Ecto neural progenitor cell (in vitro differentiated cells): Measurements from ENCODE around the gene TCF12.
"Not testable (repeated sequence)": the region's sequence is repeated elsewhere in the genome, so short reads cannot be mapped to it uniquely, and the experiment has no call there.

ENCODE experiments used
- DNase-seq: peaks from one replicate; pipeline ENCODE4 v3.0.0-alpha.2; 2018; ENCODE audit warnings: low spot score

TCF12 gene

GRCh38 chr15:56978898-56979662 lies 60.6 kb downstream of the TCF12 start:
- DNase-seq, result no peak

DNA sequence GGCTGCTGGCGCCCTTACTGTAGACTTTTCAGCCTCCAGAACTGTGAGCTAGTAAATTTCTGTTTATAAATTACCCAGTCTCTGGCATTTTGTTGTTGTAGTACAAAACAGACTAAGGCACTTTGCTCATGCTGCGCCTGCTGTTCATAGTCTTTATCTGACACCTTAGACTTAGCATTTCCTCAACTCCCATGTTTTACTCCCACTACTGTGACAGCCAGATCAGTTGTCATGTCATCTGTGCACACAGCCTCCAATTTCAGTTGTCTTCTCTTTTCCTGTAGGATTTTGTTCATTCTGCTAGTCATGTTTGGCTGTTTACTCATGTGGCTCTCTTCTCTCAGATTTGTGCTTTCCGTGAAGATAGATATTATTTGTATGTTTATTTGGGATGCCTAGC lies 62.0 kb downstream of the TCF12 start:
- DNase-seq, result no peak

GRCh38 chr15:56981160-56981559 lies 62.7 kb downstream of the TCF12 start:
- DNase-seq, result no peak

GRCh38 chr15:56982987-56983386 lies 64.5 kb downstream of the TCF12 start:
- no peak for DNase-seq

DNA sequence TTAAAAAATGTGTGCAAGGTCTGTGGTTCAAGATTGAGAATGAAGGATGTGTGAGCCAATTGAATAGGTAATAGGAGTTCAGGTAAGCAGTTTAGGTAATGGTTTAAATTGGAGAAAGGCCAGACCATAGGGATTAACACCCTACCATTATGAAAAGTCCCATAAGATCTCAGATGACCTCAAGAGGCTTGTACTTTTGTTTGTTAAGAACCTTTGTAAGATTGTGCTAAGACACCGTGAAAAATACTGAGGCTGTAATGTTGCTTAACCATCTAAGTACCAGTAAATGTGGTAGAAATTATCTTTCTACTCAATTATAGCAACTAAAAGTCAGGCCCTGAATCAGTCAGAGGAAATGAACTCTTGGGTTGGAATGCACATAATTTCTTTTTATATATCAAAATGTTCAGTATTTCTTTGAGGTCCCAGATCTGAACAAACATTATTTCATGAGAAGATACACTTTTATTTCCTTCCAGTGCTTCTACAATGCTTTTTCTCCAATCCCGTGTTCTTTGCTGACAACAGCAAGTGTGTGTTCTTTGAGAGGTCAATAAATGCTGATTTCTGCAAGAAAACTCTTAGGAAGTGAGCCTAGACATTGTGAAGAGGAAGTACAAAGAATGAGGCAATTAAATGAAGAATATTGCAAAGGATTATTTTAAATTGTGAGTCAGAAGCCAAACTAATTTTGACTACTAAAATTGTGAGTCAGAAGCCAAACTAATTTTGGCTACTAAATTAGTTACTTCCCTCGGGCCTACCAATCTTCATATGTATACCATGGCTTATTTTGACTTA lies 66.4 kb downstream of the TCF12 start:
- no peak for DNase-seq

GRCh38 chr15:56985856-56986255 lies 67.4 kb downstream of the TCF12 start:
- DNase-seq, result no peak

DNA sequence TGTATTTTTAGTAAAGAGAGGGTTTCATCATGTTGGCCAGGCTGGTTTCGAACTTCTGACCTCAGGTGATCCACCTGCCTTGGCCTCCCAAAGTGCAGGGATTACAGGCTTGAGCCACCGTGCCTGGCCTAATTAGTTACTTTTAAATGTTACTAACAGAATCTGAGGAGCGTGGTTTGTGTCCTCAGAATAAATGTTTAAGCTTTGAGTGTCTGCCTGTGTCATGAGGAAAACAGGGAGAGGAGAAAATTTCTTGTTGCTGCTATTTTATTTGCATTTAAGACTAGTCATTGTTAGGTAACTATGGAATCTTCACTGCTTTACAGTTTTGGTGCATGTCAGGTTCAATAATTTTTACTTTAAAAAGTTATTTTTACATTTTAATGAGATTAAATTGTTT lies 68.8 kb downstream of the TCF12 start:
- no peak for DNase-seq

- DNase-seq, result no peak
Measured at GRCh38 chr15:56988219-56988618, 69.8 kb downstream of the TCF12 start.

DNA sequence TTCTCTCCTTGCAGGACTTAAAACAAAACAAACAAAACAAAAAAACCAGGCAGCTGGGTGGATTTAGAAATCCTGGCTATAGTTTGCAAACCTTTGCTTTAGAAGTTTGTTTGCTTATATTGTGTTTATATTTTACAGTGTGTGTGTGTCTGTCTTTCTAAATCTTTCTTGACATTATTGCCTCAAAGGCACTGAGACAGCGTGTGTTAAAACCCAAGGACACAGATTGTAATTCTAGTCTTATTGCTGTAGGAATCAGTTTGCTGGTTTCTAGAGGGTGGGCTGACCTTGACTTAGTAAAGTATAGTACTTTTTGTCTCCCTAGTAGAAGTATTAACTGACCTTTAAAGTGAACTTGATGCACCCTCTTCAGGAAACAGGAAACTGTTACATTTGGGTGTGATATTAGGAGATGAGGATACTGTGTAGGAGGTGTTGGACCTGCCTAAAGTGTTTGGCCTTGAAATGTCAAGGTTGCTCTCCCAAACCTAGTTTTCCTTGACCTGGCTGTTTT lies 71.0 kb downstream of the TCF12 start:
- DNase-seq, result no peak

DNA sequence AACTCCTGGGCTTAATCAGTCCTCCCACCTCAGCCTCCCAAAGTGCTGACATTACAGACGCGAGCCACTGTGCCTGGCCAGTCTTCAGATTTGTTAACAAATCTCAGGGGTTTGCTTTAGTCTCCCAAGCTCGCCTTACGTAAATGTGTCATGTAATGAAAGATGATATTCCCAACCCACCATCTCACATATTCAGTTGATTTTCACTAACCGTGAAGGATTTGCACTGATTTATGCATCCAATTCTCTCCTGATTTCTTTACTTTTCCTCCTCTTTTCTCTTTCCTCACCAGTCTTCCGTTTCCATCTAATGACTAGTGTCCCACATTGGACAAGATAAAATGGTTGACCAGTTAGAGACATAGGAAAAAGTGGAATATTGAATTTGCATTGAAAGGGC lies 72.6 kb downstream of the TCF12 start:
- DNase-seq, result no peak

DNA sequence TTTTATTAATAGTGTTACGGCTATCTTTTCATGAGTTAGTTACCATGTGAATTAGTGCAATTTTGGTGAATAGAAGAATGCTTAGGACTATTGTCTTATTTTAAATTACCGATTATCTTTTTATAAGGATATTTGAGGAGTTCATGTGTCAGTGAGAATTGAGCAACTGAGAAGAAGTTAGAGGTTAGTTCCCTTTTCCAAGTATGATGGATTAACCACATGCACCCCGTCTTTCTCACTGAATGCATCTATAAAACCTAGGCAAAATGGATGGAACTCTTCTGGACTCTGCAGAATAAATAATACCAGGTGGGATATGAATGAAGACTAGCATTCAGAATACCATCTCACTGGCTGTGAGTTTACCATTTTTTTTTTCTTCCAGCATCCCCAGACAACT lies 74.3 kb downstream of the TCF12 start:
- no peak for DNase-seq

GRCh38 chr15:56994280-56994679 lies 75.8 kb downstream of the TCF12 start:
- no peak for DNase-seq

DNA sequence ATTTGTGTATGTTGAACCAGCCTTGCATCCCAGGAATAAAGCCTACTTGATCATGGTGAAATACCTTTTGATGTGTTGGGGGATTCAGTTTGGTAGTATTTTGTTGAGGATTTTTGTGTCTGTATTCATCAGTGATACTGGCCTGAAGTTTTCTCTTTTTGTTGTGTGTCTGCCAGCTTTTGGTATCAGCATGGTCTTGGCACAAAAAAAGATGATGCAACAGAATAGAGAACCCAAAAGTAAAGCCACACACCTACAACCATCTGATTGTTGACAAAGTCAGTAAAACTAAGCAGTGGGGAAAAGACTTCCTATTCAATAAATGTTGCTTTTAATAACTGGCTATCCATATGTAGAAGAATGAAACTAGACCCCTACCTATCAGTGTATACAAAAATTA lies 77.6 kb downstream of the TCF12 start:
- DNase-seq, result no peak

DNA sequence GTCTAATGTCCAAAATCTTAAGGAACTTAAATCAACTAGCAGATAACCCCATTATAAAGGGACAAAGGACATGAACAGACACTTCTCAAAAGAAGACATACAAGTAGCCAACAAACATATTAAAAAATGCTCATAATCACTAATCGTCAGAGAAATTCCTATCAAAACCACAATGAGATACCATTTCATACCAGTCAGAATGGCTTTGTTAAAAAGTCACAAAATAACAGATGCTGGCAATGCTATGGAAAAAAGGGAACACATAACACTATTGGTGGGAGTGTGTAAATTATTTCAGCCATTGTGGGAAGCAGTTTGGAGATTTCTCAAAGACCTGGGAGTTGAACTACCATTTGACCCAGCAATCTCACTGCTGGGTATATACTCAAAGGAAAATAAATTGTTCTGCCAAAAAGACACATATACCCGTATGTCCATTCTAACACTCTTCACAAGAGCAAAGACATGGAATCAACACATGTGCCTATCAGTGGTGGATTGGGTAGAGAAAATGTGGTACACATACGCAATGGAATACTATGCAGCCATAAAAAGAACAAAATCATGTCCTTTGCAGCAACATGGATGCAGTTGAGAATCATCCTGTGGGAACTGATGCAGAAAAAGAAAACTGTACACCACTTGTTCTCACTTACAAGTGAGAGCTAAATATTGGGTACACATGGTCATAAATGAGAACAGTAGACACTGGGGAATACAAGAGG lies 78.5 kb downstream of the TCF12 start:
- DNase-seq, result no peak

DNA sequence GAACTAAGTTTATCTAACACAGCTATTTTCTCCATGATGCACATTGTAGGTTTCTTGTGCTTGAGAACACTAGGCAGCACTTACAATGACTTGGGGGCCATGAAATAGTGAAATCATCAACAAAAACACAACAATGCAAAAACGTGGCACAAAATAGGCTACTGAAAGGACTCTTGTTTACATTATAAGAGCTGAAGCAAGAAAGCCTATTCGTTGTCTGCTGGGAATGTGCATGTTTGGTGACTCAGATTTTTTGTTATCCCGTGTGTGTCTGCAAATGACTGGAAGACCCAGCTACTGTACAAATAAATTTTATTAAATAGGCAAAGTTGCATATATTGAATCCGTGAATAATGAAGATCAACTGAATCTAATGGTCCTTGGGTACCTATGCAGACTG lies 85.0 kb downstream of the TCF12 start:
- DNase-seq, result no peak

DNA sequence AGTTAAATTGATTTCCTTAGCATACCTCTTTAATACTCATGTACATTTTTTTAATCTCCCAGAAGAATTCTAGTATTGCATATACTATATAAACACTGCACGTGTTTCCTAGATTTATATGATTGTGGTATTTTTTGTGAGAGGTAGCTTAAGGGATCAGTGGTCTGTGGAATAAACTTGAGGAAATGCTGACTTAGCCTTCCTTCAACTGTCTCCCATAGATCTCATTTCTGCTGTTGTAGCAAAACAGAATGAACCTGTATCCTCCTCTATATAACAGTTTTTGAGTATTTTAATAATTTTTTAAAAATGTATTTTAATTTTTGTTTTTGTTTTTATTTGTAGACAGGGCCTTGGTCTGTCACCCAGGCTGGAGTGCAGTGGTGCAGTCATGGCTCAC lies 86.8 kb downstream of the TCF12 start:
- DNase-seq, result no peak

DNA sequence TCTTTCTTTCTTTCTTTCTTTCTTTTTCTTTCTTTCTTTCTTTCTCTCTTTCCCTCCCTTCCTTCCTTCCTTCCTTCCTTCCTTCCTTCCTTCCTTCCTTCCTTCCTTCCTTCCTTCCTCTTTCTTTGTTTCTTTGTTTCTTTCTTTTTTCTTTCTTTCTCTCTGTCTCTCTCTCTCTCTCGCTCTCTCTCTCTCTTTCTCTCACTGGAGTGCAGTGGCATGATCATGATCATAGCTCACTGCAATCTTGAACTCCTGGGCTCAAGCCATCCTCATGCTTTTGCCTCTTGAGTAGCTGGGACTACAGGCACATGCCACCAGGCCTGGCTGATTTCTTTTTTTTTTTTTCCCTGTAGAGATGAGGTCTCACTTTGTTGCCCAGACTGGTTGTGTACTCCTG lies 89.4 kb downstream of the TCF12 start:
- not testable (repeated sequence) for DNase-seq

- DNase-seq, result no peak
Measured at GRCh38 chr15:57010724-57011123, 92.3 kb downstream of the TCF12 start.

- DNase-seq, result no peak
Measured at GRCh38 chr15:57012556-57012955, 94.1 kb downstream of the TCF12 start.

DNA sequence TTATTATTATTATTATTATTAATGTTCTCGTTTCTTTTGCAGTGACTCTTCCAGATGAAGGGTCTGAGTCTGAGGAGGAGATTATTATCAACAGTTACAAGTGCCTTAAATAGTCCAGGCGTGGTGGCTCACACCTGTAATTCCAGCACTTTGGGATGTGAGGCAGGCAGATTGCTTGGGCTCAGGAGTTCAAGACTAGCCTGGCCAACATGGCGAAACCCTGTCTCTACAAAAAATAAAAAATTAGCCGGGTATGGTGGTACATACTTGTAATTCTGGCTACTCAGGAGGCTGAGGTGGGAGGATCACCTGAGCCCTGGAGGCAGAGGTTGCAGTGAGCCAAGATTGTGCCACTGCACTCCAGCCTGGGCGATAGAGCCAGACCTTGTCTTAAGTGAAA lies 96.5 kb downstream of the TCF12 start:
- not testable (repeated sequence) for DNase-seq

DNA sequence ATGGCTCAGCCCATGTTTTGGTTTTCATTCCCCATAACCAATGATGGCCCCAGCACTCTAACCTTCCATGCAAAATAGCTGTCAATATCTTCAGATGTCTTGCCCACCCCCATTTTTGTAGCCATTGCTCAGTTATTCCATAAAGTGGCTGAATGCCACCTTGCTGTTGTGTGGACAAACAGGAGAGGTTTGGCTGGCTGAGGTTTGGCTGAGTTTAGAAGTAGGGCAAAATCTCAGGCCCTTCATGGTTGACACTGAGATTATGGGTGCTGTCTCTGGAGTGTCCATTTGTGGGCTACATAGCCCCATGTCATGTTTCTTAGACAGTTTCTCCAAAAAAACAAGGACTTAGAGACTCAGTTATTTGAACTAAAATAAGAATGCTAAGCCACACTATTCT lies 96.9 kb downstream of the TCF12 start:
- DNase-seq, result no peak

DNA sequence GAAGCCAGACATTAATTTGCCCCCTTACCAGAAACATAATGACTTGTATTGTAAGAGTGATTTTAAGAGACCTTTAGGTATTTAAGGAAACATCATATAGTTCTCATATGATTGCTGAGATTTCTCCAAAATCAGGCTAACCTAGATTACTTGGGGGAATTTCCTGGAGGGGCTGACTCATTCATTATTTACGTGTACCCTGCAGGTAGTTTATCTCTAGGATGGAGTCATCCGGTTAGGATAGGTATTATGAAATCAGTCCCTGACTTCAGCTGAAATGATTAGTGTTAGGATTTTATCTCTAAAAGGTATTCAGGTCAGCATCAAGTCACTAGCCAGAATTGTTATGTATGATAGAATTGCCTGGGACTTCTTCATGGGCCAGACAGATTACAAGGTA lies 97.5 kb downstream of the TCF12 start:
- DNase-seq, result no peak

- DNase-seq, result no peak
Measured at GRCh38 chr15:57017024-57017423, 98.6 kb downstream of the TCF12 start.
